Endothelial cell of umbilical vein (primary cell): ENCODE data around the gene FBXO30.

Source experiments
- EZH2 ChIP-seq: IDR thresholded peaks from 2 replicates; pipeline ENCODE4 v1.6.1; 2012; ENCODE audit warnings: borderline replicate concordance, low read depth, mild to moderate bottlenecking, moderate library complexity, low read length, inconsistent platforms; ENCODE audit not compliant: severe bottlenecking
- FOS ChIP-seq: IDR thresholded peaks from 2 replicates; pipeline ENCODE4 v1.6.1; 2011; ENCODE audit warnings: mild to moderate bottlenecking, low read length, moderate library complexity, borderline replicate concordance; ENCODE audit not compliant: insufficient read depth
- POLR2A ChIP-seq: IDR thresholded peaks from 2 replicates; pipeline ENCODE4 v1.6.1; 2012; ENCODE audit warnings: low read depth, mild to moderate bottlenecking, control low read depth, low read length
- POLR2AphosphoS5 ChIP-seq: IDR thresholded peaks from 2 replicates; pipeline ENCODE4 v1.6.1; 2012; ENCODE audit warnings: low read depth, mild to moderate bottlenecking, control low read depth, low read length, moderate library complexity; ENCODE audit not compliant: insufficient read depth
- TF ChIP-seq, protein P1 (sequence below), 2 donors: IDR thresholded peaks; 1 replicate in 1 of 2; 2 replicates in 1 of 2; pipeline ENCODE4 v1.5.1; 2011; ENCODE audit warnings: low read length in 2 of 2, mild to moderate bottlenecking in 2 of 2, moderate library complexity in 2 of 2, control low read depth in 1 of 2, inconsistent platforms in 1 of 2, low read depth in 1 of 2; ENCODE audit not compliant: insufficient read depth in 1 of 2; ENCODE audit errors: extremely low read depth in 1 of 2
- TF ChIP-seq, protein P2 (sequence below): IDR thresholded peaks from 2 replicates; pipeline ENCODE4 v1.6.1; 2011; ENCODE audit not compliant: insufficient read depth, insufficient read length

DNA sequence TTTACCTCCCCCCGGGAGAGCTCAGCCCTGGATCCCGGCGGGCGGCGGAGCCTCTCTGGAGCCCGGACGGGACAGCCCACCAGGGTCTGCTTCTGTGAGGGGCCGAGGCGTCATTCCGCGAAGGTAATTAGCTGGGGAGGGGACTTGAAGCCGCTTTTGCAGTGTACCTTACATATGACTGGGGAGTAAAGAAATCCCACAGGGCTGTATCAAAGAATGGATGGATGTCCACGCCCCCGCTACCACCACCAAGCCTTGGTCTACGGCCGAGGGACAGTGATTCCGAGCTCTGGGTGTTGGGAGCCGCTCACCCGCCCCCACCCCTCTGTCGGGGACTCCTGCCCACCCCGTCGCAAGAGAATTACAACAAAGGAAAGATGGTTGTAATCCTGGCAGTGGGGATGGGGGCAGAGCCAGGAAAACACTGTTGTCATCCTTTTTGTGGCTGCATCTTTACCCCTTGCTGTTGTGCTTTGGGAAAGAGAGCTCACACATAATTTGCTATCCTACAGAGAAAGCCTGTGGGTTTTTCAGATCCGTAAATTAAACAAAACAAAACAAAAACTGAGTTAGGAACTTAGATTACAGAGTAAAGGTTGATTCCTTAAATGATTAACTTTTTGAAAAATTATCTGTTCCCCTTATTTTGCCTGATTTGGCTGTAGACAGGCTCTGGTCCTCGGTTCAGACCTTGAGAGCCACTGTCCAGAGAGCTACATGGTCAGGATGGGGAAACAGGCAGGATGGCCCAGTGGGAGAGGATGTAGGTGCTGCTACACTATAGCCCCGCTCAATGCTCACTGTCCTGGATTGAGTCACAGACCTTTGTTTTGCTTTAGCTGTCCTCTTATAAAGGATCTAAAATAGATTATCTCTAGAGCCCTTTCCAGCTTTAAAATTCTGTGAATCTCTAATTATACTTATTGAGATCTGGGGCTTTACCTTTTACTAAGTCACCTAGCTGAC lies 997 bp upstream of the FBXO30 start:
- TF ChIP-seq, protein P1, sequence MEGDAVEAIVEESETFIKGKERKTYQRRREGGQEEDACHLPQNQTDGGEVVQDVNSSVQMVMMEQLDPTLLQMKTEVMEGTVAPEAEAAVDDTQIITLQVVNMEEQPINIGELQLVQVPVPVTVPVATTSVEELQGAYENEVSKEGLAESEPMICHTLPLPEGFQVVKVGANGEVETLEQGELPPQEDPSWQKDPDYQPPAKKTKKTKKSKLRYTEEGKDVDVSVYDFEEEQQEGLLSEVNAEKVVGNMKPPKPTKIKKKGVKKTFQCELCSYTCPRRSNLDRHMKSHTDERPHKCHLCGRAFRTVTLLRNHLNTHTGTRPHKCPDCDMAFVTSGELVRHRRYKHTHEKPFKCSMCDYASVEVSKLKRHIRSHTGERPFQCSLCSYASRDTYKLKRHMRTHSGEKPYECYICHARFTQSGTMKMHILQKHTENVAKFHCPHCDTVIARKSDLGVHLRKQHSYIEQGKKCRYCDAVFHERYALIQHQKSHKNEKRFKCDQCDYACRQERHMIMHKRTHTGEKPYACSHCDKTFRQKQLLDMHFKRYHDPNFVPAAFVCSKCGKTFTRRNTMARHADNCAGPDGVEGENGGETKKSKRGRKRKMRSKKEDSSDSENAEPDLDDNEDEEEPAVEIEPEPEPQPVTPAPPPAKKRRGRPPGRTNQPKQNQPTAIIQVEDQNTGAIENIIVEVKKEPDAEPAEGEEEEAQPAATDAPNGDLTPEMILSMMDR (IDR thresholded peaks at IDR 0.05; ENCODE audit: extremely low read depth in 1 of 2, insufficient read depth in 1 of 2, low read depth in 1 of 2, low read length in 2 of 2), result no peak
- TF ChIP-seq POLR2AphosphoS5, result no peak
- TF ChIP-seq POLR2A, result no peak
- TF ChIP-seq FOS, result no peak
- TF ChIP-seq, protein P2, sequence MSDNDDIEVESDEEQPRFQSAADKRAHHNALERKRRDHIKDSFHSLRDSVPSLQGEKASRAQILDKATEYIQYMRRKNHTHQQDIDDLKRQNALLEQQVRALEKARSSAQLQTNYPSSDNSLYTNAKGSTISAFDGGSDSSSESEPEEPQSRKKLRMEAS, result no peak
- TF ChIP-seq EZH2, result no peak
